ENCODE measurements around the gene CRMP1. TPM values are rescaled to one million over a fixed set of nuclear protein-coding genes. Genes with fewer than 3 reads are reported as not detected.

Gene CRMP1
- total RNA-seq, 3 donors from 2014 or later (not counting 1 experiment from before 2014, with no cell fraction given), result not detected

GRCh38 chr4:5824635-5825034, 68.3 kb downstream of the CRMP1 start:
- H3K27ac ChIP-seq (ENCODE audit: low read length), result no peak overlapping the region
- no peaks in the 10 kb centered on the region for H3K9me3 ChIP-seq (ENCODE audit: control insufficient read depth, insufficient read depth, low read length)
- TF ChIP-seq CTCF (IDR thresholded peaks at IDR 0.05), result no peak
- H3K9me3 Mint-ChIP-seq, result no peaks in the 10 kb centered on the region
- no peak overlapping the region for H3K27ac Mint-ChIP-seq
- peaks cover 13% of the 10 kb centered on the region for H3K4me1 ChIP-seq (ENCODE audit: control insufficient read depth, insufficient read depth, low read length)
- no peak for ATAC-seq
- intact Hi-C loops (cut with micrococcal nuclease), result no loop called here
- no peaks in the 10 kb centered on the region for H3K36me3 Mint-ChIP-seq
- peak in 1 of 2 donors; percentile 10 for DNase-seq
- H3K4me1 Mint-ChIP-seq, result peaks cover 11 to 12% of the 10 kb centered on the region in 2 donors
- no peak overlapping the region for H3K4me3 Mint-ChIP-seq
- H3K27me3 ChIP-seq (ENCODE audit: control insufficient read depth, insufficient read depth, low read length), result no peaks in the 10 kb centered on the region
- H3K4me3 ChIP-seq (ENCODE audit: low read length), result no peak overlapping the region
- H3K27me3 Mint-ChIP-seq (ENCODE audit: low read depth in 2 of 2), result peaks cover 10 to 13% of the 10 kb centered on the region in 2 donors
- WGBS (ENCODE audit: insufficient coverage), result 72% methylated on average over 6 of the region's 6 CpGs
- H3K36me3 ChIP-seq (ENCODE audit: control insufficient read depth, insufficient read depth, low read length), result no peaks in the 10 kb centered on the region

GRCh38 chr4:5824227-5824626, 68.7 kb downstream of the CRMP1 start:
- Histone ChIP-seq H3K4me3 (ENCODE audit: low read length) (no peak overlapping the region), H3K36me3 (ENCODE audit: control insufficient read depth, insufficient read depth, low read length) (no peaks in the 10 kb centered on the region), H3K27me3 (ENCODE audit: control insufficient read depth, insufficient read depth, low read length) (no peaks in the 10 kb centered on the region), H3K9me3 (ENCODE audit: control insufficient read depth, insufficient read depth, low read length) (no peaks in the 10 kb centered on the region), H3K27ac (ENCODE audit: low read length) (no peak overlapping the region), H3K4me1 (ENCODE audit: control insufficient read depth, insufficient read depth, low read length) (peaks cover 13% of the 10 kb centered on the region)
- Mint-ChIP-seq H3K36me3 (no peaks in the 10 kb centered on the region), H3K27me3 (ENCODE audit: low read depth in 2 of 2) (peaks cover 8 to 13% of the 10 kb centered on the region in 2 donors), H3K9me3 (no peaks in the 10 kb centered on the region), H3K27ac (no peak overlapping the region), H3K4me1 (peaks cover 11 to 12% of the 10 kb centered on the region in 2 donors), H3K4me3 (no peak overlapping the region)
- WGBS (ENCODE audit: insufficient coverage), result 69% methylated on average over 7 of the region's 7 CpGs
- DNase-seq, result no peak
- TF ChIP-seq CTCF (IDR thresholded peaks at IDR 0.05), result no peak
- intact Hi-C loops (cut with micrococcal nuclease), result no loop called here
- ATAC-seq, result no peak

GRCh38 chr4:5823542-5824211, 69.2 kb downstream of the CRMP1 start:
- ATAC-seq (no peak), DNase-seq (no peak)
- Mint-ChIP-seq H3K36me3 (no peaks in the 10 kb centered on the region), H3K9me3 (no peaks in the 10 kb centered on the region), H3K4me1 (peaks cover 11 to 12% of the 10 kb centered on the region in 2 donors), H3K27ac (no peak overlapping the region), H3K4me3 (no peak overlapping the region), H3K27me3 (ENCODE audit: low read depth in 2 of 2) (peaks cover 6 to 13% of the 10 kb centered on the region in 2 donors)
- TF ChIP-seq CTCF (IDR thresholded peaks at IDR 0.05), result no peak
- Histone ChIP-seq H3K27me3 (ENCODE audit: control insufficient read depth, insufficient read depth, low read length) (no peaks in the 10 kb centered on the region), H3K4me3 (ENCODE audit: low read length) (no peak overlapping the region), H3K4me1 (ENCODE audit: control insufficient read depth, insufficient read depth, low read length) (peaks cover 13% of the 10 kb centered on the region), H3K36me3 (ENCODE audit: control insufficient read depth, insufficient read depth, low read length) (no peaks in the 10 kb centered on the region), H3K27ac (ENCODE audit: low read length) (no peak overlapping the region), H3K9me3 (ENCODE audit: control insufficient read depth, insufficient read depth, low read length) (no peaks in the 10 kb centered on the region)
- 93% methylated on average over 10 of the region's 10 CpGs for WGBS (ENCODE audit: insufficient coverage)
- intact Hi-C loops (cut with micrococcal nuclease), result no loop called here

- H3K27me3 ChIP-seq (ENCODE audit: control insufficient read depth, insufficient read depth, low read length), result no peaks in the 10 kb centered on the region
- intact Hi-C loops (cut with micrococcal nuclease), result no loop called here
Measured at GRCh38 chr4:5822619-5823018, 70.3 kb downstream of the CRMP1 start.

More at GRCh38 chr4:5822619-5823018, 70.3 kb downstream of the CRMP1 start:
- Histone ChIP-seq H3K9me3 (ENCODE audit: control insufficient read depth, insufficient read depth, low read length) (no peaks in the 10 kb centered on the region), H3K27ac (ENCODE audit: low read length) (no peak overlapping the region), H3K36me3 (ENCODE audit: control insufficient read depth, insufficient read depth, low read length) (no peaks in the 10 kb centered on the region), H3K4me3 (ENCODE audit: low read length) (no peak overlapping the region), H3K4me1 (ENCODE audit: control insufficient read depth, insufficient read depth, low read length) (peaks cover 12% of the 10 kb centered on the region)
- Mint-ChIP-seq H3K27me3 (ENCODE audit: low read depth in 2 of 2) (peaks cover 0 to 6% of the 10 kb centered on the region in 2 donors), H3K4me3 (no peak overlapping the region), H3K9me3 (no peaks in the 10 kb centered on the region), H3K4me1 (peaks cover 10 to 11% of the 10 kb centered on the region in 2 donors), H3K27ac (no peak overlapping the region), H3K36me3 (no peaks in the 10 kb centered on the region)
- DNase-seq (no peak), ATAC-seq (no peak)
- WGBS (ENCODE audit: insufficient coverage), result 30% methylated on average over 5 of the region's 5 CpGs
- no peak for TF ChIP-seq CTCF (IDR thresholded peaks at IDR 0.05)
